Measurements from ENCODE around the gene PRKAG3.
A peak's percentile ranks its signal among the peaks of the same experiment; 100 is the strongest.

PRKAG3 gene

GRCh38 chr2:218876562-218877219 lies 45.1 kb upstream of the PRKAG3 start:
- TF ChIP-seq TCF12 (IDR thresholded peaks at IDR 0.05; ENCODE audit: low read depth) (0 out of 2 replicates have a peak, but pooled peaks have one; percentile 22), EGR1 (IDR thresholded peaks at IDR 0.05) (no peak), RAD21 (IDR thresholded peaks at IDR 0.05; ENCODE audit: low read depth) (peak; percentile 98)

DNA sequence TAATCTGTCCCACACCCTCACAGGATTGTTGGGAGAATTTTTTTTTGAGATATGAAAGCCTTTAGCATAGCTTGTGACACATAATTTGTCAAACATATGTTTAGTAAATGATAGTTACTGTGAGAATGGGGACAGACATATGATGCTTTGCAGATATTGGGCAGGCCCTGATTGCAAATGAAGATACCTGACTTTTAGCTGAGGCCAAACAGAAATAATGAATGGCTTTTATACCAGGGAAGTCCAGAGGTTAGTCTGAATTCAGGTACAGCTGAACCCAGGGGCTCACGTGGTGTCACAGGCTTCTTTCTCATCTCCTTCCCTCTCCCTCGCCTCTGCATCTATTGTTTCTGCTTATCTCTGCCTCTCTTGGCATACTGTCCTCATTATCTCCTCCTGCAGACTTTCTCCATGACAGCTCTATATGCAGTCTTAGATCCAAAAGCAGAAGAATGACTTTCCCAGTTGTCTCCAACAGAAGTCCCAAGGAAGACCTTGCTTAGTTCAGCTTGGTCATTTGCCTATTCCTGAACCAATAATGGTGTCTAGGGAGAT lies 44.2 kb upstream of the PRKAG3 start:
- TF ChIP-seq TAF1 (IDR thresholded peaks at IDR 0.05; ENCODE audit: low read depth) = no peak
- TF ChIP-seq CREB1 (IDR thresholded peaks at IDR 0.05; ENCODE audit: low read depth) = no peak
- TF ChIP-seq ZBTB7A (IDR thresholded peaks at IDR 0.05; ENCODE audit: low read depth) = no peak
- TF ChIP-seq TCF12 (IDR thresholded peaks at IDR 0.05; ENCODE audit: low read depth) = no peak
- no peak for TF ChIP-seq FOXM1 (IDR thresholded peaks at IDR 0.05; ENCODE audit: borderline replicate concordance, low read depth)
- no peak for TF ChIP-seq YY1 (IDR thresholded peaks at IDR 0.05; ENCODE audit: low read depth)
- no peak for TF ChIP-seq CEBPB (IDR thresholded peaks at IDR 0.05)
- no peak for TF ChIP-seq EP300 (IDR thresholded peaks at IDR 0.05; ENCODE audit: borderline replicate concordance)
- no peak for TF ChIP-seq NFIC (IDR thresholded peaks at IDR 0.05)
- no peak for TF ChIP-seq REST (IDR thresholded peaks at IDR 0.05; ENCODE audit: low read depth)
- TF ChIP-seq, protein P1, sequence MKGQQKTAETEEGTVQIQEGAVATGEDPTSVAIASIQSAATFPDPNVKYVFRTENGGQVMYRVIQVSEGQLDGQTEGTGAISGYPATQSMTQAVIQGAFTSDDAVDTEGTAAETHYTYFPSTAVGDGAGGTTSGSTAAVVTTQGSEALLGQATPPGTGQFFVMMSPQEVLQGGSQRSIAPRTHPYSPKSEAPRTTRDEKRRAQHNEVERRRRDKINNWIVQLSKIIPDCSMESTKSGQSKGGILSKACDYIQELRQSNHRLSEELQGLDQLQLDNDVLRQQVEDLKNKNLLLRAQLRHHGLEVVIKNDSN (IDR thresholded peaks at IDR 0.05) = no peak

- no peak for TF ChIP-seq TEAD4 (IDR thresholded peaks at IDR 0.05)
- TF ChIP-seq, protein P2, sequence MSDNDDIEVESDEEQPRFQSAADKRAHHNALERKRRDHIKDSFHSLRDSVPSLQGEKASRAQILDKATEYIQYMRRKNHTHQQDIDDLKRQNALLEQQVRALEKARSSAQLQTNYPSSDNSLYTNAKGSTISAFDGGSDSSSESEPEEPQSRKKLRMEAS (IDR thresholded peaks at IDR 0.05) = no peak
- TF ChIP-seq, protein P1 (IDR thresholded peaks at IDR 0.05) = no peak
These were observed 42.0 kb upstream of the PRKAG3 start for GRCh38 chr2:218873359-218874194.

- TF ChIP-seq TEAD4 (IDR thresholded peaks at IDR 0.05) (no peak), EGR1 (IDR thresholded peaks at IDR 0.05) (no peak), CREB1 (IDR thresholded peaks at IDR 0.05; ENCODE audit: low read depth) (no peak), TAF1 (IDR thresholded peaks at IDR 0.05; ENCODE audit: low read depth) (no peak), REST (IDR thresholded peaks at IDR 0.05; ENCODE audit: low read depth) (no peak), CEBPB (IDR thresholded peaks at IDR 0.05) (no peak), TCF12 (IDR thresholded peaks at IDR 0.05; ENCODE audit: low read depth) (no peak), RAD21 (IDR thresholded peaks at IDR 0.05; ENCODE audit: low read depth) (no peak), NFIC (IDR thresholded peaks at IDR 0.05) (no peak), FOXM1 (IDR thresholded peaks at IDR 0.05; ENCODE audit: borderline replicate concordance, low read depth) (no peak), ZBTB7A (IDR thresholded peaks at IDR 0.05; ENCODE audit: low read depth) (no peak), YY1 (IDR thresholded peaks at IDR 0.05; ENCODE audit: low read depth) (no peak), EP300 (IDR thresholded peaks at IDR 0.05; ENCODE audit: borderline replicate concordance) (no peak)
- TF ChIP-seq, protein P2 (IDR thresholded peaks at IDR 0.05) = no peak
- TF ChIP-seq, protein P1 (IDR thresholded peaks at IDR 0.05) = no peak
These were observed 41.2 kb upstream of the PRKAG3 start for GRCh38 chr2:218872645-218873358.
